ENCODE measurements around the gene ABHD12B.
A peak's percentile ranks its signal among the peaks of the same experiment; 100 is the strongest.
"Not testable (repeated sequence)": the region's sequence is repeated elsewhere in the genome, so short reads cannot be mapped to it uniquely, and the experiment has no call there.

Gene ABHD12B

GRCh38 chr14:50937800-50938199 lies 65.9 kb downstream of the ABHD12B start:
- DNase-seq, result no peak

GRCh38 chr14:50941151-50941550 lies 69.3 kb downstream of the ABHD12B start:
- no peak for DNase-seq

GRCh38 chr14:50941638-50942037 lies 69.8 kb downstream of the ABHD12B start:
- not testable (repeated sequence) for DNase-seq

DNA sequence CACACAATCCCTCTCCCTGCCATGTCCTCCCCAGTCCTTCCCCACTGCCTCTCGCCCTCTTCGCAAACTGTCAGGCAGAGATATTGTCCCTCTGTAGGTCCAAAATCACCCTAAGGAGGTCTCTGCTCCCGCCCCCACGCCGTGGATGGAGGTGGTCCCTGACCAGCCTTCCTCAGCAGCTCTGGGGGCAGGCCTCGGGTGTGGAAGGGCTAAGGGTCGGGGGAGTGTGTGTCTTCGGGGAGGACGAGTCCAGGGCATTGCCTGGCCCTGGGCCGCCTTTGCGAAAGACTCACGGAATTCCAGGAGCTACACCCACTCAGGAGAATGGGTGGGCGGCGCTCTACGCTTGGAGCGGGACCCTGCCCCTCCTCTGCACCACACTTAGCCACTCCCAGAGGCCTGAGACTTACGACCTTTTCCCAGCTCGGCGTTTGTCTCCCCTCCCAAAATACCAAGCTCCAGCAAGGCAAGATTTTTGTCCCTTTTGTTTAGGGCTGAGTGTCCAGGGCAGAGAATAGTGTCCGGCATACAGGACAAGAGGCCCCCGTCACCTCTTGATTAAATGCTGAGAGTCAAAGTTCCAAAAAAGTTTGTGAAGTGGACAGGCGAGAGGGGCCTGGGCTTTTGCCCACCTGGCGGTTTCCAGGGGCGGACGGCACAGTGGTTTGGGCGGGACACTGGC lies 71.5 kb downstream of the ABHD12B start:
- DNase-seq, result no peak

DNA sequence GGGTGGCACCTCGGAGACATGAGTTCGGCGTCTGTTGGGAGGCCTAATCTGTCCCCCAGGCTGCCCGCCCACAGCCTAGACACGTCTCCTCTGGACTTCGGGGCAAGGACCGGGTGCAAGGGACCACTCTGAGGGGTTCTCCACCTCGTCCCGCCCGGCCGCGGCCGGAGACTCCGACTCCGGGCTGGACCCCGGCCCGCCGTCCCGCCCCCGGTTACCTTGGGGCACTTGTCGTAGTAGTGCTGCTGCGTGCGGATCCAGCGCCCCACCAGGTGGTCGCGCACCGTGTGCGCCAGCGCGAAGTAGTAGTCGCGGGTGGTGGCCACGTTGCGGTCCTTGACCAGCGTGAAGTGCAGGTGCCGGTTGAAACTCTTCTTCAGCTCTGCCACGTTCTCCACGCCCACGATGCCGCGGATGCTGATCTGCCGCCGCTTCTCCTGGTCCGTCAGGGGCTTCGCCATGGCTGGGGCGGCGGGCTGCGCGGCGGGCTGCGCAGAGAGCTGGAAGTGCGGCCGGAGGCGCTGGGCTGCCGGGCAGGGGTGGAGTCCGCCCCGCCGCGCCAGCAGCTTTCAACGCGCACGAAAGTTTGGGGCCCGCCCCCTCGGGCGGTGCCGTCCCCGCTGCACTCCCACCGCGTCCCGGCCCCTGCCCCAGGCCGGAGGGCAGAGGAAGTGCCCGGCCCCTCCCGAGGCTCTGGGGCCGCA lies 72.2 kb downstream of the ABHD12B start, which contains the start of gene PYGL:
Gene PYGL (minus strand): TSS at position 541 of the 704 bp plus-strand sequence. CDS start 80 bp downstream, at position 461.
- DNase-seq, result peak; percentile 68

GRCh38 chr14:50944647-50945413 lies 73.0 kb downstream of the ABHD12B start:
- DNase-seq, result peak; percentile 61

DNA sequence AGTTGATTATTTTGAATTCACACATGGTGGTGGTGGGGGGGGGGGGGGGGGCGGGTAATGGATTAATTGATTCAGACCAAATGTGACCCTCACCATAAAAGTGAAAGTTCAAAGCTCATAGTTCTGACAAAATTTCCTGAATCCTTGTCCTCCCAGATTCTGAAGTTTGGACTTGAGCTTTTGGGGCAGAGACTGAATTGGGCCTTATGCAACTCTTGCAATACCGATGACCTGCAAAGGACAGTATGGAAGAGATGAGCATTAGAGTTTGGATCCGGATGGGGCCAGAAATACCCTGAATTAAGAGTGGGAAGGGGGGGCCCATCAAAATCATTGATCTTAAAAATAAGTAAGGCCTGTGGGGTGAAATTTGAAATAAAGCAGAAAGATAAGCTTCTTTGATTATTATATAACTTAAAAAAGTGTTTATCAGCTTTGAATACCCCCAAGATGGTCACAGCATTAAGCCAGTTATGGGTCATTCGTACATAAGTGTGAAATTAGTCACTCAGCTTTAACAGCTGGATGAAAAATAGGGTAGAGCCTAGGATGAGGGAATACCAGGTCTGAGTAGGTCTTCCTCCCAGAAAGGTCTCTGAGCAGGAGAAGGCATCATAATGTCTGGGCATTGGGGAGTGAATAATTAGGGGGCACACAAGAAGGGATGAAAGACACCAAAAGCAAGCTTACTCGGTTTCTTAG lies 74.5 kb downstream of the ABHD12B start:
- no peak for DNase-seq

- DNase-seq, result no peak
Measured at GRCh38 chr14:50947446-50947845, 75.6 kb downstream of the ABHD12B start.

- DNase-seq, result no peak
Measured at GRCh38 chr14:50948205-50948604, 76.4 kb downstream of the ABHD12B start.

DNA sequence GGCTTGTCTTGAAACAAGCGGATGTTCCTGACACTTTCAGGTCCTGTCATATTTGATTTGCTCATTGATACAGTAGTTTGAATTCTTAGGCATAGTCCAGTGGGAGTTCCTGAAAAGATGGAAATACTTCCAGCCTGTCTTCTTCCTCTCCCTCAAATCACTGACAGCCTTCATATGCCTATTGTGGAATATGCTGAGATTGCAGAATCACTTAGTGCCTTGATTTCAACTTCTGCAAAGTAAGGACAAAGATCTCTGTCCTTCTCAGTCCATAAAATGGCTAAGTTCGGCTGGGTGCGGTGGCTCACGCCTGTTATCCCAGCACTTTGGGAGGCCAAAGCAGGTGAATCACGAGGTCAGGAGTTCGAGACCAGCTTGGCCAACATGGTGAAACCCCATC lies 79.2 kb downstream of the ABHD12B start:
- no peak for DNase-seq

DNA sequence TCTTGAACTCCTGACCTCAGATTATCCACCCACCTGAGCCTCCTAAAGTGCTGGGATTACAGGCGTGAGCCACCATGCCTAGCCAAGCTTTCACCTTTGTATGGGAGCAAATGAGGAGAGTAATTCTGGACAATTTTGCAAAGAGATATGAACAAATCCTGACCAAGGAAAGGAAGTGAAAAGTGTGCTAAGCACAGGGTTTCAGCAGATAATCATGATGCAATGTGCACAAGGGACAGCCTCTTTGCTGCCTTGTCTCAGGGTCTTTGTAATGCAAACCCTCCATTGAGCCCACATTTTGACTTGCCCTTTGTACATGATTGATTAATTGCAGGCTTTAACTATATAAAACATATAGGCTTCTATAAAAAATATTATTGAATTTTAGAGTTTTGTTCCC lies 81.6 kb downstream of the ABHD12B start:
- no peak for DNase-seq

Data from NCI-H345 (cell line).